DOHH2 (cell line): ENCODE data around the gene KRTAP10-2.

Experiments used
- H3F3A ChIP-seq: fragments of 200-600 bp; sonication (generic), shearing (Covaris generic); 2 replicates; pipeline ENCODE4 v1.6.0; 2016; ENCODE audit warnings: antibody characterized with exemption, mild to moderate bottlenecking; ENCODE audit not compliant: control insufficient read depth, insufficient read depth
- H3K27ac ChIP-seq: fragments of 200-600 bp; sonication (generic); 2 replicates; pipeline ENCODE4 v1.5.1; 2014; ENCODE audit warnings: low read depth, mild to moderate bottlenecking, low read length, moderate library complexity
- H3K27me3 ChIP-seq: fragments of 200-600 bp; sonication (generic); 2 replicates; pipeline ENCODE4 v1.6.1; 2014; ENCODE audit warnings: mild to moderate bottlenecking, low read length, mixed read lengths; ENCODE audit not compliant: control insufficient read depth
- H3K36me3 ChIP-seq: fragments of 200-600 bp; sonication (generic); 2 replicates; pipeline ENCODE4 v1.6.1; 2014; ENCODE audit warnings: mild to moderate bottlenecking, low read length, moderate library complexity, mixed read lengths; ENCODE audit not compliant: control insufficient read depth
- H3K4me1 ChIP-seq: fragments of 200-600 bp; sonication (generic); 2 replicates; pipeline ENCODE4 v1.6.1; 2014; ENCODE audit warnings: mild to moderate bottlenecking, low read length, mixed read lengths; ENCODE audit not compliant: control insufficient read depth
- H3K4me2 ChIP-seq: fragments of 200-600 bp; sonication (generic); 2 replicates; pipeline ENCODE4 v1.6.0; 2014; ENCODE audit warnings: mild to moderate bottlenecking, low read length, moderate library complexity
- H3K4me3 ChIP-seq: fragments of 200-600 bp; sonication (generic); 2 replicates; pipeline ENCODE4 v1.5.1; 2014; ENCODE audit warnings: mild to moderate bottlenecking, low read length, mixed read lengths
- H3K79me2 ChIP-seq: fragments of 200-600 bp; sonication (generic); 2 replicates; pipeline ENCODE4 v1.6.1; 2014; ENCODE audit warnings: mild to moderate bottlenecking, low read length, mixed read lengths; ENCODE audit not compliant: control insufficient read depth
- H3K9me2 ChIP-seq: fragments of 200-600 bp; sonication (generic); replicated peaks from 2 replicates; pipeline ENCODE4 v1.6.1; 2014; ENCODE audit warnings: mild to moderate bottlenecking, low read length, mixed read lengths; ENCODE audit not compliant: control insufficient read depth
- H3K9me3 ChIP-seq: fragments of 200-600 bp; sonication (generic); 2 replicates; pipeline ENCODE4 v1.6.1; 2014; ENCODE audit warnings: antibody characterized with exemption, low read length, mixed read lengths; ENCODE audit not compliant: control insufficient read depth, insufficient read depth
- H4K20me1 ChIP-seq: fragments of 200-600 bp; sonication (generic); 2 replicates; pipeline ENCODE4 v1.6.0; 2014; ENCODE audit warnings: low read depth, mild to moderate bottlenecking, antibody characterized with exemption, low read length, moderate library complexity; ENCODE audit not compliant: control insufficient read depth, insufficient read depth
- EZH2phosphoT487 ChIP-seq: fragments of 200-600 bp; sonication (generic); IDR thresholded peaks from 2 replicates; pipeline ENCODE4 v1.6.1; 2017; ENCODE audit warnings: borderline replicate concordance, mild to moderate bottlenecking, antibody characterized with exemption, low read length, moderate library complexity, mixed read lengths
- TF ChIP-seq, protein P1 (sequence below): fragments of 200-600 bp; sonication (generic); IDR thresholded peaks from one replicate; pipeline ENCODE4 v1.5.1; 2014; ENCODE audit warnings: antibody characterized with exemption, mild to moderate bottlenecking, low read depth, low read length; ENCODE audit not compliant: poor library complexity, severe bottlenecking

The KRTAP10-2 gene

DNA sequence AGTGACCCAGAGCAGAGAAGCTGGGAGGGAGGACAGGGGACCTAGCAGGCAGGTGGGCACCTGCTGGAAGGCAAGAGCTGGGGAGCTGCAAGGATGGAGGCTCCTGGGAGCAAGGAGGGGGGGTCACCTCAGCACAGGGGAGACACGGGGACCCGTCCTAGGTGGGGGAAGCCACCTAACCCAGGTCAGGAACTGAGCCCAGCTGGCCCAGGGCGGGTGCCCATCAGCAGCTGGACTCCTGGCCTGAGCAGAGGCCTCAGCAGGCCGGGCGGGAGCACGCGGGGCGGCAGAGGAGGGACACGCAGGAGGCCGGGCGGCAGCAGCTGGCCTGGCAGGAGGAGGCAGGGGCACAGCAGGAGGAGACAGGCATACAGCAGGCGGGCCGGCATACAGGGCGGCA, 12.3 kb downstream of the KRTAP10-2 start:
- Histone ChIP-seq H3K4me3 (no peak overlapping the region), H3K4me2 (no peak overlapping the region), H4K20me1 (no peaks in the 10 kb centered on the region), H3K9me3 (no peaks in the 10 kb centered on the region), H3K27me3 (peaks cover 11% of the 10 kb centered on the region; the same call in 1 of the 2 replicates), H3F3A (no peaks in the 10 kb centered on the region), H3K9me2 (no peaks in the 10 kb centered on the region), H3K79me2 (no peaks in the 10 kb centered on the region), H3K36me3 (no peaks in the 10 kb centered on the region), H3K27ac (no peak overlapping the region), H3K4me1 (no peaks in the 10 kb centered on the region)
- TF ChIP-seq, protein P1, sequence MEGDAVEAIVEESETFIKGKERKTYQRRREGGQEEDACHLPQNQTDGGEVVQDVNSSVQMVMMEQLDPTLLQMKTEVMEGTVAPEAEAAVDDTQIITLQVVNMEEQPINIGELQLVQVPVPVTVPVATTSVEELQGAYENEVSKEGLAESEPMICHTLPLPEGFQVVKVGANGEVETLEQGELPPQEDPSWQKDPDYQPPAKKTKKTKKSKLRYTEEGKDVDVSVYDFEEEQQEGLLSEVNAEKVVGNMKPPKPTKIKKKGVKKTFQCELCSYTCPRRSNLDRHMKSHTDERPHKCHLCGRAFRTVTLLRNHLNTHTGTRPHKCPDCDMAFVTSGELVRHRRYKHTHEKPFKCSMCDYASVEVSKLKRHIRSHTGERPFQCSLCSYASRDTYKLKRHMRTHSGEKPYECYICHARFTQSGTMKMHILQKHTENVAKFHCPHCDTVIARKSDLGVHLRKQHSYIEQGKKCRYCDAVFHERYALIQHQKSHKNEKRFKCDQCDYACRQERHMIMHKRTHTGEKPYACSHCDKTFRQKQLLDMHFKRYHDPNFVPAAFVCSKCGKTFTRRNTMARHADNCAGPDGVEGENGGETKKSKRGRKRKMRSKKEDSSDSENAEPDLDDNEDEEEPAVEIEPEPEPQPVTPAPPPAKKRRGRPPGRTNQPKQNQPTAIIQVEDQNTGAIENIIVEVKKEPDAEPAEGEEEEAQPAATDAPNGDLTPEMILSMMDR: no peak
- no peak for TF ChIP-seq EZH2phosphoT487

DNA sequence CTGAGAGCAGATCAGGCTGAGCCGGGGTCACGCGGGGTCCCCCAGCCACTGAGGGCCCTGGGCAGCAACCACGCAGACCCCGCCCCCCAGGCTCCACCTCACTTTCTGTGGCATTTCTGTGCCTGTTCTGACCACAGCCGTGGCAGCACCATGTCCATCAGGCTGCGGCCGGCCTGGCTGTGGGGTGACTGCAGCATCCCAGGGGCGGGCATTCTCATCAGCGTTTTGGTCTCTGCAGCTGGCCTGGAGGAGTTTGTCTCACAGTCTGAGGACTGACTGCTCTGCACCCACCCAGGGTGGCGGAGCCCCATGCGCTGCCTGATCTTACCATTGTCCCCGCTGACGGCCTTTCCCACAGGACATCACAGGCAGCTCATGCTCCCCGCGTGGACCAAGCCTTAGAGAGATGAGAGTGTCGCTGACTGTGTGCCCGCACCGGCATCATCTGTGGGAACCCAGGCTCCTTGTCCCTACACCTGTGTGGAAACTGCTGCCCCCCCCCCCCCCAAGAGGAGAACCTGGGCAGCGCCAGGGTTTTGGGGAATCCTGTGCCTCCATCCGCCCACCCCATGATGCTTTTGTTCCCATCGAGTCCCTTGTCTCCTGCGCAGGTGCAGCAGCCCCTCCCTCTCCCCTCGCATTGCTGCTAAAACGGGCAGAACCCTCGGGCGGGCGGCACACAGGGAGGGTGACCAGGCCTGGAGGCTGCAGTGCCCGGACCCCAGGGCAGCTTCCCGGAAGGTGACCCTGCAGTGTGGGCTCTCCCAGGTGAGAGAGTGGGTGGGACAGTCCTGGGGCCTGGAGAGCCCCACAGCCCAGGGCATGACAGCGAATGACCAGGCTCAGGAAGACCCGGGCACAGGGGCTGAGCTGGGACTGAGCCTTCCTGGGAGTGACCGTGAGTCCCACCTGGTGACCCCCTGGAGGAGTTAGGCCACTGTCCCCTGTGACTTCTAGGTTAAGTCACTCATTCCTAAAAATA, 13.1 kb downstream of the KRTAP10-2 start:
- H3K4me1 ChIP-seq: no peaks in the 10 kb centered on the region
- no peaks in the 10 kb centered on the region for H3K9me3 ChIP-seq
- H3K27ac ChIP-seq: no peak overlapping the region
- TF ChIP-seq EZH2phosphoT487: no peak
- TF ChIP-seq, protein P1: no peak
- no peaks in the 10 kb centered on the region for H4K20me1 ChIP-seq
- no peaks in the 10 kb centered on the region for H3K36me3 ChIP-seq
- H3K4me2 ChIP-seq: no peak overlapping the region
- no peak overlapping the region for H3K4me3 ChIP-seq
- no peaks in the 10 kb centered on the region for H3K79me2 ChIP-seq
- no peaks in the 10 kb centered on the region for H3K9me2 ChIP-seq
- H3F3A ChIP-seq: no peaks in the 10 kb centered on the region
- peaks cover 11% of the 10 kb centered on the region; the same call in 1 of the 2 replicates for H3K27me3 ChIP-seq

DNA sequence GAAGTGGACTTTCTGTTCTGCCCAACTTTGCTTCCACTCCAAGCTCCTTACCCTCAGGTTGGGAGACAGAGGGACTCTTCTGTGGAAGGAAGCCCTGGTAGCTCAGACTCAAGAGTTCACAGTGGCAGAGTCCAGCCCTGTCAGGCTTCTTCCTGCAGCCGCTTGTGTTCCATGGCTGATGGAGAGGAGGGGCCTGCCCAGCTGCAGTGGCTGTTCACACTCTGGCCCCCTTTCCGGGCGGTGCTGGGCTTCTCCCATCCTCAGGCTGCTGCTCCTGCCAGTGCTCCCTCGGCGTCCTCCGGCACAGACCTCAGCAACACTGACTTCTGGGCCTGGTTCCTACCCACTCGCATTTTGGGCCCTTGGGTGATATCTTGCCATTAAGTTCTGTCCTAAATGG, 15.3 kb downstream of the KRTAP10-2 start:
- H3K9me3 ChIP-seq: no peaks in the 10 kb centered on the region
- H3K27ac ChIP-seq: no peak overlapping the region
- no peaks in the 10 kb centered on the region for H3F3A ChIP-seq
- no peaks in the 10 kb centered on the region for H3K36me3 ChIP-seq
- no peaks in the 10 kb centered on the region for H3K79me2 ChIP-seq
- H3K4me3 ChIP-seq: no peak overlapping the region
- H3K4me2 ChIP-seq: no peak overlapping the region
- no peak for TF ChIP-seq EZH2phosphoT487
- TF ChIP-seq, protein P1: no peak
- no peaks in the 10 kb centered on the region for H3K9me2 ChIP-seq
- H3K27me3 ChIP-seq: no peaks in the 10 kb centered on the region
- H3K4me1 ChIP-seq: no peaks in the 10 kb centered on the region
- H4K20me1 ChIP-seq: no peaks in the 10 kb centered on the region
